OCI-LY1 (cell line): ENCODE measurements around the gene NUCB1.

Experiments used
- H2AFZ ChIP-seq: fragments of 200-600 bp; sonication (generic), shearing (Covaris generic); 2 replicates; pipeline ENCODE4 v1.6.0; 2014; ENCODE audit warnings: antibody characterized with exemption, mild to moderate bottlenecking, low read length
- H3F3A ChIP-seq: fragments of 200-600 bp; sonication (generic), shearing (Covaris generic); 2 replicates; pipeline ENCODE4 v1.6.0; 2014; ENCODE audit warnings: mild to moderate bottlenecking, antibody characterized with exemption, low read length, moderate library complexity; ENCODE audit not compliant: insufficient read depth
- H3K27ac ChIP-seq: fragments of 200-600 bp; sonication (generic); 2 replicates; pipeline ENCODE4 v1.5.1; 2014; ENCODE audit warnings: low read length, mixed run types, mild to moderate bottlenecking, low read depth; ENCODE audit not compliant: poor library complexity, severe bottlenecking
- H3K27me3 ChIP-seq: fragments of 200-600 bp; sonication (generic); 2 replicates; pipeline ENCODE4 v1.6.0; 2014; ENCODE audit warnings: antibody characterized with exemption, mild to moderate bottlenecking, low read length, moderate library complexity; ENCODE audit not compliant: insufficient read depth
- H3K36me3 ChIP-seq: fragments of 200-600 bp; sonication (generic); 2 replicates; pipeline ENCODE4 v1.6.1; 2014; ENCODE audit warnings: mild to moderate bottlenecking, antibody characterized with exemption, low read length, moderate library complexity, mixed read lengths; ENCODE audit not compliant: insufficient read depth
- H3K4me1 ChIP-seq: fragments of 200-600 bp; sonication (generic); 2 replicates; pipeline ENCODE4 v1.5.1; 2014; ENCODE audit warnings: mild to moderate bottlenecking, low read length, moderate library complexity; ENCODE audit not compliant: insufficient read depth, severe bottlenecking
- H3K4me2 ChIP-seq: fragments of 200-600 bp; sonication (generic), shearing (Covaris generic); 2 replicates; pipeline ENCODE4 v1.6.1; 2014; ENCODE audit warnings: low read length
- H3K4me3 ChIP-seq: fragments of 200-600 bp; sonication (generic); 2 replicates; pipeline ENCODE4 v1.5.1; 2014; ENCODE audit warnings: low read length, low read depth, mild to moderate bottlenecking, mixed read lengths; ENCODE audit not compliant: poor library complexity, severe bottlenecking
- H3K79me2 ChIP-seq: fragments of 200-600 bp; shearing (Covaris generic); 2 replicates; pipeline ENCODE4 v1.6.1; 2016; ENCODE audit warnings: mixed run types, low read length, mixed read lengths; ENCODE audit not compliant: insufficient read depth
- H3K9ac ChIP-seq: fragments of 200-600 bp; sonication (generic), shearing (Covaris generic); 2 replicates; pipeline ENCODE4 v1.6.1; 2014; ENCODE audit warnings: mild to moderate bottlenecking, low read length, mixed read lengths
- H3K9me2 ChIP-seq: fragments of 200-600 bp; sonication (generic), shearing (Covaris generic); 2 replicates; pipeline ENCODE4 v1.6.1; 2014; ENCODE audit warnings: low read depth, mild to moderate bottlenecking, low read length, mixed read lengths
- H3K9me3 ChIP-seq: fragments of 200-600 bp; shearing (Covaris generic); 2 replicates; pipeline ENCODE4 v1.6.1; 2014; ENCODE audit warnings: low read length, mixed read lengths
- H4K20me1 ChIP-seq: fragments of 200-600 bp; sonication (generic), shearing (Covaris generic); 2 replicates; pipeline ENCODE4 v1.6.0; 2016; ENCODE audit warnings: mild to moderate bottlenecking, low read length; ENCODE audit not compliant: insufficient read depth
- CTCF ChIP-seq: fragments of 200-600 bp; sonication (generic), shearing (Covaris generic); IDR thresholded peaks from 2 replicates; pipeline ENCODE4 v1.5.1; 2017; ENCODE audit warnings: mild to moderate bottlenecking, antibody characterized with exemption, low read length, moderate library complexity, mixed read lengths
- EZH2 ChIP-seq: fragments of 200-600 bp; sonication (generic), shearing (Covaris generic); IDR thresholded peaks from 2 replicates; pipeline ENCODE4 v1.8.0; 2017; ENCODE audit warnings: borderline replicate concordance, mixed run types, mild to moderate bottlenecking, antibody characterized with exemption, low read length, moderate library complexity, mixed read lengths

Gene NUCB1

GRCh38 chr19:48943081-48943480 lies 43.0 kb downstream of the NUCB1 start:
- Histone ChIP-seq H3K36me3 (peaks cover 4% of the 10 kb centered on the region; the same call in 1 of the 2 replicates), H2AFZ (no peak overlapping the region), H3K4me1 (no peaks in the 10 kb centered on the region), H3K27me3 (no peaks in the 10 kb centered on the region), H3K9me3 (peaks cover 18% of the 10 kb centered on the region), H3K9me2 (no peaks in the 10 kb centered on the region), H4K20me1 (no peaks in the 10 kb centered on the region), H3K27ac (no peak overlapping the region), H3K9ac (no peak overlapping the region), H3K4me2 (no peak overlapping the region), H3F3A (no peaks in the 10 kb centered on the region), H3K4me3 (no peak overlapping the region), H3K79me2 (no peaks in the 10 kb centered on the region)
- TF ChIP-seq CTCF (no peak), EZH2 (no peak)

- Histone ChIP-seq H4K20me1 (no peaks in the 10 kb centered on the region), H3K9me2 (no peaks in the 10 kb centered on the region), H3K4me1 (no peaks in the 10 kb centered on the region), H3F3A (no peaks in the 10 kb centered on the region), H3K9ac (no peak overlapping the region), H3K27ac (no peak overlapping the region), H3K9me3 (peaks cover 18% of the 10 kb centered on the region), H3K4me2 (no peak overlapping the region), H2AFZ (no peak overlapping the region), H3K27me3 (no peaks in the 10 kb centered on the region), H3K4me3 (no peak overlapping the region), H3K79me2 (no peaks in the 10 kb centered on the region), H3K36me3 (peaks cover 1% of the 10 kb centered on the region; the same call in 1 of the 2 replicates)
- TF ChIP-seq CTCF (no peak), EZH2 (no peak)
Measured at GRCh38 chr19:48945415-48945814, 45.3 kb downstream of the NUCB1 start.

- Histone ChIP-seq H3K4me2 (no peak overlapping the region), H3K27ac (no peak overlapping the region)
Measured at GRCh38 chr19:48945817-48946216, 45.7 kb downstream of the NUCB1 start.

More at GRCh38 chr19:48945817-48946216, 45.7 kb downstream of the NUCB1 start:
- Histone ChIP-seq H3K4me3 (no peak overlapping the region), H4K20me1 (no peaks in the 10 kb centered on the region), H3K9me2 (no peaks in the 10 kb centered on the region), H3F3A (no peaks in the 10 kb centered on the region), H3K79me2 (no peaks in the 10 kb centered on the region), H3K36me3 (no peaks in the 10 kb centered on the region; the same call in 1 of the 2 replicates), H3K27me3 (no peaks in the 10 kb centered on the region), H3K9me3 (peaks cover 14% of the 10 kb centered on the region), H2AFZ (no peak overlapping the region), H3K9ac (no peak overlapping the region), H3K4me1 (no peaks in the 10 kb centered on the region)
- TF ChIP-seq CTCF, result no peak
